ENCODE data around the gene NOC4L. TPM values are rescaled to one million over a fixed set of nuclear protein-coding genes. Genes with fewer than 3 reads are reported as not detected.

The NOC4L gene
- total and polyA plus RNA-seq, 5 donors from 2014 or later, result 17.0 to 26.9 (median 19.2) TPM

DNA sequence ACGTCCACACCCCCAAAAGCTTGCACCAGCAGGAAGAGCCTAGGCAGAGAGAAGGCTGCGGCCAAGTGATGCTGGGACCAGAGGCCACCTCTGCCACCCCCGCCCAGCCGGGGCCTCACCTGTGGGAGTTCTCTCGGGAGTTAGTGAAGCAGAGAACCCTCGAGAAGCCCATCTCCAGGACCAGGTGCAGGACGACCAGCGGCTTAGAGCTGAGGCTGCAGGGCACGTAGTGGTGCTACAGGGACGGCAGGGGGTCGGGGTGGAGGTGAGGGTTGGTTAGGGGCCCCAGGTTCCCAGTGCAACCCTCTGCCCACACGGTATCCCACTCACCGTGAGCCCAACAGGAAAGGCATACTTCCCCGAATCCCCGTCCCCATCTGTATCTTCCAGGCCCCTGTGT is 3.8 kb upstream of the NOC4L start:
- Histone ChIP-seq H3K27ac (ENCODE audit: insufficient read depth, low read length, poor library complexity, severe bottlenecking) (no peak overlapping the region), H3K9me3 (ENCODE audit: control insufficient read depth in 2 of 2, low read length in 2 of 2) (no peaks in the 10 kb centered on the region), H3K4me3 (ENCODE audit: low read depth, low read length) (no peak overlapping the region), H3K4me1 (ENCODE audit: control insufficient read depth, insufficient read depth, low read length, poor library complexity, severe bottlenecking) (peaks cover 21% of the 10 kb centered on the region), H3K27me3 (ENCODE audit: control insufficient read depth, insufficient read depth, low read length) (no peaks in the 10 kb centered on the region), H3K36me3 (ENCODE audit: control insufficient read depth, insufficient read depth, low read length) (peaks cover 35% of the 10 kb centered on the region)
- H3K27ac Mint-ChIP-seq, result no peak overlapping the region
- peaks cover 5% of the 10 kb centered on the region for H3K27me3 Mint-ChIP-seq
- H3K4me1 Mint-ChIP-seq, result peaks cover 0 to 19% (median 7%) of the 10 kb centered on the region in 4 donors
- H3K36me3 Mint-ChIP-seq, result peaks cover 11% of the 10 kb centered on the region
- DNase-seq (no peak), ATAC-seq (ENCODE audit: low read depth in 2 of 2) (no peak)
- no peaks in the 10 kb centered on the region for H3K9me3 Mint-ChIP-seq
- peak overlapping the region in 2 of 4 donors; percentile 35 to 43 for H3K4me3 Mint-ChIP-seq

GRCh38 chr12:132140918-132141841 is 3.1 kb upstream of the NOC4L start:
- Histone ChIP-seq H3K27ac (ENCODE audit: insufficient read depth, low read length, poor library complexity, severe bottlenecking) (no peak overlapping the region), H3K4me3 (ENCODE audit: low read depth, low read length) (no peak overlapping the region), H3K4me1 (ENCODE audit: control insufficient read depth, insufficient read depth, low read length, poor library complexity, severe bottlenecking) (peaks cover 27% of the 10 kb centered on the region), H3K27me3 (ENCODE audit: control insufficient read depth, insufficient read depth, low read length) (no peaks in the 10 kb centered on the region), H3K9me3 (ENCODE audit: control insufficient read depth in 2 of 2, low read length in 2 of 2) (no peaks in the 10 kb centered on the region), H3K36me3 (ENCODE audit: control insufficient read depth, insufficient read depth, low read length) (peaks cover 35% of the 10 kb centered on the region)
- no peak for DNase-seq
- H3K4me3 Mint-ChIP-seq, result peak overlapping the region in 2 of 4 donors; percentile 38 to 39
- no peaks in the 10 kb centered on the region for H3K9me3 Mint-ChIP-seq
- no peak for ATAC-seq (ENCODE audit: low read depth in 2 of 2)
- no peak overlapping the region for H3K27ac Mint-ChIP-seq
- H3K36me3 Mint-ChIP-seq, result peaks cover 11% of the 10 kb centered on the region
- H3K27me3 Mint-ChIP-seq, result peaks cover 5% of the 10 kb centered on the region
- H3K4me1 Mint-ChIP-seq, result peaks cover 0 to 26% (median 8%) of the 10 kb centered on the region in 4 donors

GRCh38 chr12:132141976-132142678 is 2.1 kb upstream of the NOC4L start:
- Histone ChIP-seq H3K4me3 (ENCODE audit: low read depth, low read length) (no peak overlapping the region), H3K4me1 (ENCODE audit: control insufficient read depth, insufficient read depth, low read length, poor library complexity, severe bottlenecking) (peaks cover 31% of the 10 kb centered on the region), H3K9me3 (ENCODE audit: control insufficient read depth in 2 of 2, low read length in 2 of 2) (no peaks in the 10 kb centered on the region), H3K27ac (ENCODE audit: insufficient read depth, low read length, poor library complexity, severe bottlenecking) (no peak overlapping the region), H3K27me3 (ENCODE audit: control insufficient read depth, insufficient read depth, low read length) (no peaks in the 10 kb centered on the region), H3K36me3 (ENCODE audit: control insufficient read depth, insufficient read depth, low read length) (peaks cover 35% of the 10 kb centered on the region)
- Mint-ChIP-seq H3K36me3 (peaks cover 11% of the 10 kb centered on the region), H3K27me3 (peaks cover 5% of the 10 kb centered on the region), H3K27ac (no peak overlapping the region), H3K9me3 (no peaks in the 10 kb centered on the region), H3K4me1 (peaks cover 0 to 35% (median 12%) of the 10 kb centered on the region in 4 donors), H3K4me3 (peak overlapping the region; percentile 52 to 90 (median 70))
- ATAC-seq (ENCODE audit: low read depth in 2 of 2) (no peak), DNase-seq (no peak)

- no peak for DNase-seq
Observed at GRCh38 chr12:132142679-132143335, 1.4 kb upstream of the NOC4L start.

DNA sequence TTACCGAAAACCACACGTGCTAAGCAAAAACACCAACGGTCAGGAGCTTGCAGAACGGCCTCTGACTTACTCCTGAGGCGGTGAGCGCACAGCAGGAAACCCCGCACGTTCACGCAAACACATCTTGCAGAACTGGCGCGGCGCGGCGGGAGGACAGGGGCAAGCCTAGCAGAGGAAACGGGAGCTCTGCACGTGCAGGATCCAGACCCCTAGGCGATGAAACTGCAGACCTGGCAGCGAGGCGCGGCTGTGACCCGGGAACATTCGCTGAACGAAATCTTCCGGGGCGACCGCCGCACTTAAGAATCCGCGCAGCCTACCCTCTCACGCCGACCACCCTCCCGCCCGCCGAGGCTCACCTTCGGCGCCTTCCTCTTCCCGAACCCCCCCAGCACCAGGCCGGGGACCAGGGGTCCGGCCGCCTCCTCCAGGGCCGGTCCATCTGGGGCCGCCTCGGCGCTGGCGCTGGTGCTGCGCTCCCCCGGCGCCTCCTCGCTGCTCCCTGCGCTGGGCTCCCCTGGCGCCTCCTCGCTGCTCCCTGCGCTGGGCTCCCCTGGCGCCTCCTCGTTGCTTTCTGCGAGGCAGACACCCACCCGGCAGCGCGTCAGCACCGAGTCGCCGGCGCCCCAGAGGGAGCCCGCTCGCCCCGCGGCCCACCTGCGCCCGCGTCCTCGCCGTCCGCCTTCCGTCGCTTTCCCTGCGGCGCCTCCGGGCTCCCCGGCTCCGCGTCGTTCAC is 753 bp upstream of the NOC4L start:
- no peaks in the 10 kb centered on the region for H3K9me3 Mint-ChIP-seq

More at GRCh38 chr12:132142679-132143335, 1.4 kb upstream of the NOC4L start:
- H3K4me3 Mint-ChIP-seq, result peak overlapping the region; percentile 84 to 90 (median 87)
- peak overlapping the region; percentile 52 to 87 (median 75) for H3K27ac Mint-ChIP-seq
- peaks cover 31% of the 10 kb centered on the region for H3K4me1 ChIP-seq (ENCODE audit: control insufficient read depth, insufficient read depth, low read length, poor library complexity, severe bottlenecking)
- peak overlapping the region; percentile 65 for H3K4me3 ChIP-seq (ENCODE audit: low read depth, low read length)
- no peaks in the 10 kb centered on the region for H3K9me3 ChIP-seq (ENCODE audit: control insufficient read depth in 2 of 2, low read length in 2 of 2)
- H3K27me3 Mint-ChIP-seq, result peaks cover 5% of the 10 kb centered on the region
- H3K36me3 Mint-ChIP-seq, result peaks cover 10% of the 10 kb centered on the region
- H3K27ac ChIP-seq (ENCODE audit: insufficient read depth, low read length, poor library complexity, severe bottlenecking), result no peak overlapping the region
- H3K27me3 ChIP-seq (ENCODE audit: control insufficient read depth, insufficient read depth, low read length), result no peaks in the 10 kb centered on the region
- H3K36me3 ChIP-seq (ENCODE audit: control insufficient read depth, insufficient read depth, low read length), result peaks cover 35% of the 10 kb centered on the region
- H3K9me3 Mint-ChIP-seq, result no peaks in the 10 kb centered on the region
- no peak for ATAC-seq (ENCODE audit: low read depth in 2 of 2)
- H3K4me1 Mint-ChIP-seq, result peaks cover 0 to 35% (median 12%) of the 10 kb centered on the region in 4 donors

DNA sequence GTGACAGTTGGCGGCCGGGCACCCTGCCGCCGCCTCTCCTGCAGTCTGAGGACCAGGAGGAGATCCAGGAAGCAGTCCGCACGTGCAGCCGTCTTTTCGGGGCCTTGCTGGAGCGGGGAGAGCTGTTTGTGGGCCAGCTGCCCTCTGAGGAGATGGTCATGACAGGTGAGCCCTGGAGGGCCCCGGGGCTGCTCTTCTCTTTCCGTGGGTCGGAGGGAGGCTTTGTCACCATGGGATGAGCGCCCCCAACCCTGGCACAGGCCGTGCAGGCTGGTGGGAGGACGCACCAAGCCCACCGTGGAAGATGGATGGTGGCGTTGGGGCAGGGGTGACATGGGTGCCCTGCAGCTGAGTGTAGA is 532 bp downstream of the NOC4L start:
- Histone ChIP-seq H3K9me3 (ENCODE audit: control insufficient read depth in 2 of 2, low read length in 2 of 2) (no peaks in the 10 kb centered on the region), H3K4me1 (ENCODE audit: control insufficient read depth, insufficient read depth, low read length, poor library complexity, severe bottlenecking) (peaks cover 31% of the 10 kb centered on the region), H3K27me3 (ENCODE audit: control insufficient read depth, insufficient read depth, low read length) (no peaks in the 10 kb centered on the region), H3K36me3 (ENCODE audit: control insufficient read depth, insufficient read depth, low read length) (peaks cover 22% of the 10 kb centered on the region), H3K27ac (ENCODE audit: insufficient read depth, low read length, poor library complexity, severe bottlenecking) (peak overlapping the region; percentile 86), H3K4me3 (ENCODE audit: low read depth, low read length) (peak overlapping the region; percentile 61)
- ATAC-seq (ENCODE audit: low read depth in 2 of 2) (no peak), DNase-seq (peak in 1 of 3 donors; percentile 24)
- H3K9me3 Mint-ChIP-seq, result no peaks in the 10 kb centered on the region
- H3K4me3 Mint-ChIP-seq, result peak overlapping the region; percentile 86 to 98 (median 94)
- H3K27ac Mint-ChIP-seq, result peak overlapping the region; percentile 5 to 93 (median 91)
- peaks cover 1% of the 10 kb centered on the region for H3K36me3 Mint-ChIP-seq
- peaks cover 0 to 35% (median 12%) of the 10 kb centered on the region in 4 donors for H3K4me1 Mint-ChIP-seq
- H3K27me3 Mint-ChIP-seq, result peaks cover 5% of the 10 kb centered on the region

More for the DNA sequence above, 753 bp upstream of the NOC4L start:
- Mint-ChIP-seq H3K4me3 (peak overlapping the region; percentile 84 to 90 (median 87)), H3K4me1 (peaks cover 0 to 35% (median 12%) of the 10 kb centered on the region in 4 donors), H3K36me3 (peaks cover 7% of the 10 kb centered on the region), H3K27ac (peak overlapping the region; percentile 52 to 87 (median 75)), H3K27me3 (peaks cover 5% of the 10 kb centered on the region)
- DNase-seq (peak in 1 of 3 donors; percentile 33), ATAC-seq (ENCODE audit: low read depth in 2 of 2) (peak; percentile 20 to 30)
- Histone ChIP-seq H3K9me3 (ENCODE audit: control insufficient read depth in 2 of 2, low read length in 2 of 2) (no peaks in the 10 kb centered on the region), H3K27ac (ENCODE audit: insufficient read depth, low read length, poor library complexity, severe bottlenecking) (peak overlapping the region; percentile 57), H3K36me3 (ENCODE audit: control insufficient read depth, insufficient read depth, low read length) (peaks cover 33% of the 10 kb centered on the region), H3K27me3 (ENCODE audit: control insufficient read depth, insufficient read depth, low read length) (no peaks in the 10 kb centered on the region), H3K4me1 (ENCODE audit: control insufficient read depth, insufficient read depth, low read length, poor library complexity, severe bottlenecking) (peaks cover 31% of the 10 kb centered on the region), H3K4me3 (ENCODE audit: low read depth, low read length) (peak overlapping the region; percentile 65)

DNA sequence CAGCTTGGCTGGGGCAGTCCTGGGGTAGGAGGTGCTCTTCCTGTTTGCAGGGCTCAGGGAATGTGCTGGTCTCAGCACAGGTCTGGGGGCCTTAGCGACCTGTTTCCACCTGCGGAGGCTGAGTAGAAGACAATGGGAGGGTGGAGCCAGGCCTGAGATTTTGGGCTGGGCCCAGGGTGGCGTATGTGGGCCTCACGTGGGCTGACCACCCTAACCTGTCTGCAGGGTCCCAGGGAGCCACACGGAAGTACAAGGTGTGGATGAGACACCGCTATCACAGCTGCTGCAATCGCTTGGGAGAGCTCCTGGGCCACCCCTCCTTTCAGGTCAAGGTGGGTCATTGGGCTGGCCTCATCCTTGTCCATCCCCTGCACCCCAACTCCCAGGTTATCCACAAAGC is 1.1 kb downstream of the NOC4L start:
- no peaks in the 10 kb centered on the region for H3K36me3 Mint-ChIP-seq
- peaks cover 5% of the 10 kb centered on the region for H3K27me3 Mint-ChIP-seq
- H3K27ac Mint-ChIP-seq, result peak overlapping the region; percentile 60 to 93 (median 91)
- Histone ChIP-seq H3K9me3 (ENCODE audit: control insufficient read depth in 2 of 2, low read length in 2 of 2) (no peaks in the 10 kb centered on the region), H3K36me3 (ENCODE audit: control insufficient read depth, insufficient read depth, low read length) (peaks cover 16% of the 10 kb centered on the region), H3K27me3 (ENCODE audit: control insufficient read depth, insufficient read depth, low read length) (no peaks in the 10 kb centered on the region), H3K4me1 (ENCODE audit: control insufficient read depth, insufficient read depth, low read length, poor library complexity, severe bottlenecking) (peaks cover 31% of the 10 kb centered on the region), H3K4me3 (ENCODE audit: low read depth, low read length) (peak overlapping the region; percentile 61), H3K27ac (ENCODE audit: insufficient read depth, low read length, poor library complexity, severe bottlenecking) (peak overlapping the region; percentile 86)
- DNase-seq, result no peak
- peak overlapping the region; percentile 86 to 98 (median 94) for H3K4me3 Mint-ChIP-seq
- H3K9me3 Mint-ChIP-seq, result no peaks in the 10 kb centered on the region
- H3K4me1 Mint-ChIP-seq, result peaks cover 0 to 35% (median 12%) of the 10 kb centered on the region in 4 donors
- ATAC-seq (ENCODE audit: low read depth in 2 of 2), result no peak
